GM21825 (cell line): ENCODE results near the gene RAD51B.

ENCODE experiments used
- ATAC-seq: cut with Tn5 transposase; IDR thresholded peaks from one replicate; pipeline ENCODE4 v1.9.1; 2021; ENCODE audit warnings: mild to moderate bottlenecking, moderate library complexity; ENCODE audit not compliant: unreplicated experiment

The RAD51B gene

DNA sequence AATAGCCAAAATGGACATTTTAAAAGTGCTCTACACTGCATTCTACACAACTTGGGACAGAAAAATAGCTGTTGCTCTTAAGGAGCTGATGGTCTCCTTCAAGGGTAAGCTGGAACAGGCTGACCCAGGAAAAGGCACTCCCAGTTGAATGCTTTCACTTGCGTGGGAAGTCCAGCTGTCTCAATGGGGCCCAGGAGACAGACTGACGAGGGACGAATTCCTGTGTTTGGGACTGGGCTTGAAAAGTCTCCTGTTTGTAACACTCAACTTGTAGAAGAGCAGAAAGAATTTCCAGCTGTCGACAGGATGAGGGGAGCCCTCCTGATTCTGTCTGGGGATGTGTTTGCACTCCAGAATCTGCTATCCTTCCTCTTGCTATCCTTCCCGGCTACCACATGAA lies 792.5 kb downstream of the RAD51B start:
- ATAC-seq, result no peak

DNA sequence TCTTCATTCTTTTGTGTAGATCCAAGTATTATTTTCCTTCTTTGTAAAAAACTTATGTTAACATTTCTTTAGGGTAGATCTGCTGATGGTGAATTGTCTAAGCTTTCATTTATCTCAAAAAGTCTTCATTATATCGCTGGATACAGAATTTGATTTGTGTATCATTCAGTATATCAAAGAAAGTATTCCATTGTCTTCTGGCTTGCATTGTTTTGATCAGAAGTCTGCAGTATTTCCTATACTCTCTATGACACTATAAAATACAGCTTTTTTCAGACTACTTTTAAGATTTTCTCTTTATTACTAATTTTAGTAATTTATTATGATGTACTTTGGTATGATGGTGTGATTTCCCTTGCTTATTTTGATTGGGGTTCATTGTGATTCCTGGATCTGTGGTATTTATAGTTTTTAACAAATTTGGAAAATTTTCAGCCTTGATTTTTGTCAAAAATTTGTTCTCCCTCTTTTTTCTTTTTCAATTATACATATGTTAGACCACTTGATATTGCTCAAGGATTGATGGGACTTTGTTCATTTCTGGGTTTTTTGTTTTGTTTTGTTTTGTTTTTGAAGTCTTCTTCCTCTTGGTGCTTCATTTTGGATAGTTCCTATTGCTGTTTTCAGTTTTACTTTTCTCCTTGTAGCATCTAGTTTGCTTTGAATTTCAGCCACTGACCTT lies 796.8 kb downstream of the RAD51B start:
- ATAC-seq, result no peak

DNA sequence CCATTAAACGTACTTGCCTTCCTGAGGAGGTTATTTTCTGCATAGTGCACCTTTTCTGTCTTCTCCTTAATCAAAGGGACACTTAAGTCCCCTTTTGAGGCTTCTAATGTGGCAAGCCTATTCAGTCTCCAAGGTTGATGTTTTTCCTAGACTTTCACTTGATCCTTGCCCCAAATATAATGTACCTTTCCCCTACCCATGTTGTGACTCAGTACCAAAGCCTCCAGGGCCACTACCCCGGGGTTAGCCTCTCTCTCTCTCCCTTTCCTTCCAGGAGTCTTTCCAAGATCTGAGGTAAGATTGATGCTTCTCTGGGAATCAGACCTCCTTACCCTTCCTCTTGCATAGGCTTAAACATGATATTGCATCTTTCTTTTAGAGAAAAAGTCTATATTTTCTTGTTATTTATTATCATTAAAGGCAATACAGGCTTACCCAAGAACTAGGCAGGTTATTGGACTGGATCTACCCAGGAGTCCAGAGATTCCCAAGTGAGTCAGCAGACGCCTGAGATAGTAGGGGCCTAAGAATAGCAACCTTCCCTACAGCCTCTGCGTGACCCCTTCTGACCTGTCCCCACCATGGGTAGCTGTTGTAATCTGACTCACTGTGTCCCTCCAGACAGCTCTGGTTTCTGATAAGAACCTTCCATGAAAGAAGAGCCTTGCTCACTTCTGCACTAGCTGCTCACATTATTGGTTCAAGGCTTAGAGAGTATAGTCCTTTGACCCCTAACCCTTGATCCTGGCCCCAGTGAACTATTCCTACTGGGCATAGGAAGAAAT lies 800.4 kb downstream of the RAD51B start:
- no peak for ATAC-seq

DNA sequence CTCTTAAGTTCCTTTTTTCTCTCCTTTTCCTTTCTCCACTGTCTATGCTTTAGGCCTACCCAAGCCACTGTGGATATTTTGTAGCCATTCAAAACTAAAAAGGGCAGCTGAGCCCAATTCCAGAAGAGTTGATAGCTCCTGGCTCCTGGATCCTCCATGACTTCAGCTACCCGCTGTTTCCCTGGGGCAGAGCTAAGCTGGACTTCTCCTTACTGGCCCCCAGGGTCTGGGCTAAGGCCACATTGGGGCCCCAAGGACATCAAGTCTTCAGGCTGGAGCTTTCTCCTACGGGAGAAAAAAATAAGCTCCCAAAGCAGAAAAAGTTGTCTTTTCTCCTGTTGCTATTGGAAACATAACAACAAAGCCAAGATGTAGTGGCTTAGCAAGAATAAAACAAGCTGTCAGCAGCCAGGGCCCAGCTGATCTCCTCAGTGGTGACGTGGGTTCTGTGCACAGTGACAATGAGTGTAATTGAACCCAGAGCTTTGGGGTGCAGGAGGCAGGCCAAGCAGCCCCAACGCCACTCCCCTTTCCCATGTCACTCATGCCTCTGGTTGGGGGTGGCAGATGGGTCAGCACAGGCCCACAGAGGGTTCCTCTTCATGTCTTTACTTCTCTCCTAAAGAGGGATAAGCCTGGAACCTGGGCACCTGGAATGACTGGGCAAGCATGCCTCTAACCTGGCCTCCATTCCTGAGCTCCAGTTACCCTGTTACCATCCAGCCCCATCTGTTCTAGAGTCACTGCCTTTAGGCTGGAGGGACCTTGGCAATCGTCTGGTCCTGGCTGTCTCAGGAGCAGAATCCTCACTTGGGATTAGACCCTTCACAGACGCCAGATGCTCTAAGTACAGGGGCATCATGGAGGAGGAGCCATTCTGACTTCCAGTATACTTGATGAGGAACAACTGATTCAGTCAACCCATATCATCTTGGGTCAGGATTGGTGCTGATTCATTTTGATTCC lies 802.1 kb downstream of the RAD51B start:
- ATAC-seq, result no peak

DNA sequence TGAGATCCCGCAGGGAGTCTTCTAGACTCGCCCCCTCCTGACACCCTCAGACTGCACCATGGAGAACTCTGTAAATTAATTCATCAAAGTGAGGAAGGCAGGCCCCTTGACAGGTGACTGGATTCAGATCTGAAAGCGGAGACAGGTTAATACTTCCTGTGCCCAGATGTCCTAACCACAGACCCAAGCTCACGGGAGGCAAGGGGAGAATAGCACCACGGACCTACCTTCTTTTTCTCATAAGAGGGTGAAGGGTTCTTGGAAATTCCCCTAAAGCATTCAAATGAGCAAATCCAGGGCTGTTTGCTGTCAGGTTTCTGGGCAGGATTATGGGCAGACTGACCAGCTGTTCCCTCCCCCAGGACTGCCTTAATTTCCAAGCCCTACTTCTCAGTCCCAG lies 803.3 kb downstream of the RAD51B start:
- ATAC-seq, result no peak

DNA sequence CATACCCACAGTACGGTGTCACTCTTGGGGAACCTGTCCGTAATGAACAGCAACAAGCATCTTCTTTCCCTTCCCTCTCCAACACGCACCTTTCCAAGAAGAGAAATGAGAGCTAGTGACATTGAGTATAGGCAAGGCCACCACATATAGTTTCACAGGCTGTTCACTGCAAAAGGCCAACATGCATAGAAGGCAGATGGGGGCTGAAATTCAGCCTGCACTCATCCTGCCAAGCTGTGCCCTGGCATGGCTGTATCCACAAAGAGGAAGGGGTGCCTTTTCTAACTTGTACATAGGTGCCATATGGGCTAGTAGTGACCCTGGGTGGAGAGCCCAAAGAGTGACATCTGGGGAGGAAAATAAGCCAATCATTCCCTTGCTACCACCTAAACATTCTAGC lies 803.7 kb downstream of the RAD51B start:
- ATAC-seq, result no peak

DNA sequence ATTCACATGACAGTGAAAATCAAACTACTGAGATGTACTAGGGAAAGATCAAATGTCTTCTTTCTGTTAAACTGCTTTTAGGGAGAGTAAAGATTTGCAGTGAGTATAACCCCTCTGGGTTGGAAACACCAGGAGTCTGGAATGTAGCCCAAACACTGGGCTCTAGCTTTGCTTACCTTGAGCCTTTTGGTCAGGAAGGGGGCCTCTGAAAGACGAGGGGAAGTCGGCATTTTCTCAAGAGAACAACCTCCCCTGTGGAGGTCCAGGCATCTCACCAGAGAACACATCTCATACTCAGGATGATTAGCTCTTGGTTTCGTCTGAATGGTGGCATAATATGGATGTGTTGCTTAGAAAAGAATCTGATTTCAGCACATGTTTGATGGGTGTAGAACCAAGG lies 804.2 kb downstream of the RAD51B start:
- no peak for ATAC-seq

DNA sequence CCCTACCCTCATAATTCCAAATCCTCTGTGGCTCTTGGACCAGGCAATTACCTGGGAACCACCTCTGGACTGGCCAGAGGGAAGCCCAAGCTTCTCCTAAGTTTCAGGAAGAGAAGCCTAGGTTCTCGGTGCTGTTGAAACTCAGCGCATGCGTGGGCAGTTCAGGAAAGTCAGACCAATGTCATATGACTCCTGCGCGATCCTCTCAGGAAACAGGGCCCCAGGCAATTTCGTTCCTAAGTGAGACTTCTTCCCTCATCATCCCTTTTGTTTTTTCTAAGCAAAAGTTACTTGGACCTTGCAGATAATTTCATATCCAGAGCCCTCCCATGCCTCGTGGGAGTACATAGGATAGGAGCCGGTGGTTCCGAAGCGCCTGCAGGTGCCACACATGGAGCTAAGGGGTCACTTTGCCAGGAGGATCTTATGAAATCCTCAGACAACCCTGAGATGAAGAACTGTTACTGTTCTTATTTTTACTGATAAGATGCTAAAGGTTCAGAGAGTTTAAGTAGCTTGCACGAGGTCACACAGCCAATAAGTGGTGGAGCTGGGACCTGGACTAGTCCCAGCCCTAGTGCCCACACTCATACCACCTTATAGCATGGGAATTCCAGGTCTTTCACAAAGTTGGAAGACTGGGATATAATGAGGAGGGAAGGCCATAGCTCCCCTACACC lies 805.1 kb downstream of the RAD51B start:
- no peak for ATAC-seq

DNA sequence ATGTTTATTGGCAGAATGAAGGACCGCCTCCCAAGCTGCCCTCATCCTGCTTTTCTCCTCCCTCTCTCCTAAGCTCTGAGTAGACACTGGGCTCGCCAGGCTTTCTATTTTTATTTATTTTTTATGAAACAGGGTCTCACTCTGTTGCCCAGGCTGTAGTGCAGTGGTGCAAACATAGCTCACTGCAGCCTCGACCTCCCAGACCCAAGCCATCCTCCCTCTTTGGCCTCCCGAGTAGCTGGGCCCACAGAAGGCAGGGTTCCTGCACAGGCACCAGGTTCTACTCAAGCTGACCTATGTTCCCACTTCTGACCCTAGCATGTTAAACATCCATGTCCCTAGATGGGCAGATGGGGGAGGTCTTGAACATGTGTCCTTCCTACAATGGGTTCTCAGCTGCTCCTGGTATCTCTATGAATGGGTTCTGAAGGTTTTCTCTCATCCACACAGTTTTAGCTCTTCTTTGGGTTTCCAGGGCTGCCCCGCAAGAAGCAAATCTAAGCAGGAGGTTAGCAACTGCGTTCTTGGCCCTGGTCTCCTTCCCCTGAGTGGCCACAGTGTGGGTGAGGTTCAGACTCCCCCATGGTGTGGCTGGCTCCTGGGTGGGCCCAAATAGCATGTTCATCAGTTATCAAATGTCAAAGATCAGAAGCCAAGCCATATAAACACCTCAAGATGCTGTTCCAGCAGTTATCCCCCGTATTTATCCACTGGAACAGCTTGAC lies 805.9 kb downstream of the RAD51B start:
- ATAC-seq, result no peak

DNA sequence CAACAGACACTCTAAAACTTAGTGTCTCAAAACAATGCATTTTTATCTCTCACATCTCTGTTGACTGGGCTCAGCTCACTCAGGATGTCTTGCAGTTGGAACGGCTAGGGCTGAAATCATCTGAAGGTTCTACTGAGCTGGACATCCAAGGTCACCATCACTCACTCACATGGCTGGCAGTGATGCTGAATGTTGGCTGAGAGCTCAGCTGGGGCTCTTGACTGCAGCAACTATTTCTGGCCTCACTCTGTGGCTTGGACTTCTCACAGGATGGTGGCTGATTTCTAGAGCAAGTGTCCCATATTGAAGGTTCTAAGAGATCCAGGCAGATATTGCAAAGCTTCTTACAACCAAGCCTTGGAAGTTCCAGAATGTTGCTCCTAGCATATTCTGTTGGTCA lies 806.8 kb downstream of the RAD51B start:
- no peak for ATAC-seq

DNA sequence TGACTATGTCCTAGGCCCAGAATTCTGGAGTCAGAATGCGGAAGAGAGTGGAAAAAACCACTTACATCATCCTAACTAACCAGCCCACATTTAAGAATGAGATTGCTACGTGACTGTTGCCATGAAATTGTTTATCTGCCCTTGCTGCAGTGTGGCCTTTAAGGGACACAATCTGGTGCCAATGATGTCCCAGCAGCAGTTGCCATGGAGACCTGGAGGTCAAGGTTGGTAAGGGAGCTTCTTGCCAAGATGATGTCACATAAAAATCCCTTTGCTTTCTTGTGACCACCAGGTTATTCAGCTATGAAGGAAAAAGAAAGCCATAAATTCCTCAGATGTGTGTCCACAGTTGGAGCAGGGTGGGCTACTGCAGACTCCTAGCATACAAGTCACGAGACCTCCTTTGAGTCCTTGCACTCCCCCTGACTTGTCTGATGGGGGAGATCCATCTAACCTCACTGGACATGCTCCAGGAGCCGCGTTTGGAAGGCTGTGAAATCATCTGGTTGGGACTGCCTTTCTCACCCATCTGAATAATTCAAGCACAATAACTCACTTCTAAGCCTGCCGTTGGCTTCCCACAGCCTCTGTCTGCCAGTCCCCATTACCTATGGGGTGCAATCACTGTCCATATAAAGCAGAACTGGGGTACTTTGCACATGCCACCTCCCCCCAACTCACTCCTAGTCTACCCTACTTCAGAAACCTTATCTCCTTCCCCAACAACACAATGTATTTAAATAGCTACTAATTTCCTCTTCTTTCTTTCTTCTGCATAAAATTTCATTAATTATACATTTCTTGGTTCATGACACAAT lies 807.7 kb downstream of the RAD51B start:
- no peak for ATAC-seq

DNA sequence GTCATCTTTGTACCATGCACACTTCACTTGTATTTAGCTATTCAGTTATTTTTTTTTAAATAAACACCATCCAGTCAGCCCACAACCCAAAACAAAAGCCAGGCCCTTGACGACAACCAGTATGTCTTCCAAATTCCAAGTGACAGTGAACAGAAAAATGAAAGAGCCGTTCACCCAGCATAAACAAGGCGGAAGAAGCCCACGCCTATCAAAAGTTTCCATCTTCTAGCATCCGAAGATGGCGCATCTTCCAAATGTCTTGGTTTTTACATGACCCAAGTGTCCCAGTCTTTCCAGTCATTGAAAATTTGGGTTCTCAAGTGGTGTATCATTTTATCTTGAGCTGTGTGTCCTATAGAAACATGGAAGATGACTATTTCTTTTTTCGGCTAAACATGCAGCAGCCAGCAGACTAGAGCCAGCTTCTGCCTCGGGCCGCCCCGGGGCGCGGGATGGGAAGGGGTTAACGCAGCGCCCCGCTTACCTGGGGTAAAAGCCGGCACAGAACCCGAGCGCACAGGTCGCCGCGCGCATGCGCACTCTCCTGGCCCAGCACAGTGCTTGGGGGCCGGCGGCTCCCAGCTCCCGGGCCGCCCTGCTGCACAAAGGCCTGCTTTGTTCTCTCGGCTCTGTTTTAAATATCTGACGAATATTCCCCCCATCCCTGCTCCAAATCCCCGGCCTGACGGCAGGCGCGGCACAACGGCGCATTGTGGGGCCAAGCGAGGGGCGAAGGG lies 808.5 kb downstream of the RAD51B start:
- no peak for ATAC-seq

DNA sequence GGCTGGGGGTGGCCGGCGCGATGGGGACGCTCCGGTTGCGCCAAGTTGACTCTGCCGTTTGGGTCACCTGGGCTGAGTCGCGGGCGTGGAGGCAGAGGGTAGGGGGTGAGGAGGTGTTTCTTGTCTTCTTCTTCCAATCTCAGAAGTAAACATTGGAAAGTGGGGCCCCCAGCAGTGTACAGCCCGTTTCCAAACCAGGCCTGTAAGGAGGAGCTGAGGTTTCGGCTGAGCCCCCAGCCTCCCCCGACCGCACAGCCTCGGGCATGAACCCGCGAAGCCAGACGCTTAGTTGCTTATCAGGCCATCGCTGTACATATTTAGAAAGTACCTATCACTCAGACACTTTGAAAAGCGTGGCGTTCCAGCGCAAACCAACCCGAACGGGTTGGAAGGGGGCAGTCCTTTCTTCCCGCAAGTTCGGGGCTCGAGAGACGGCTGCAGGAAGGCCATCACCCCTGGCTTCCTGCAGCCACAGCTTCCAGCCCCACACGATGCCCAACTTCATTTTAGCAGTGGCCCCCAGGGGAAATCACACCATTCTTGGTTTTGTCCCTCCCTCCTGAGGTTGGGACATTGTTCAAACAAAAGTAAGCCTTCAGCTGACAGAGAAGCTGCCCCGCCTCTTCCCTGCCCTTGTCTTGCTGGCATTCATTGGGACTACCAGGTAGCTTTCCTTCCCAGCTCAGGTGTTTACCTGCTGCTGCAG lies 809.2 kb downstream of the RAD51B start:
- no peak for ATAC-seq

DNA sequence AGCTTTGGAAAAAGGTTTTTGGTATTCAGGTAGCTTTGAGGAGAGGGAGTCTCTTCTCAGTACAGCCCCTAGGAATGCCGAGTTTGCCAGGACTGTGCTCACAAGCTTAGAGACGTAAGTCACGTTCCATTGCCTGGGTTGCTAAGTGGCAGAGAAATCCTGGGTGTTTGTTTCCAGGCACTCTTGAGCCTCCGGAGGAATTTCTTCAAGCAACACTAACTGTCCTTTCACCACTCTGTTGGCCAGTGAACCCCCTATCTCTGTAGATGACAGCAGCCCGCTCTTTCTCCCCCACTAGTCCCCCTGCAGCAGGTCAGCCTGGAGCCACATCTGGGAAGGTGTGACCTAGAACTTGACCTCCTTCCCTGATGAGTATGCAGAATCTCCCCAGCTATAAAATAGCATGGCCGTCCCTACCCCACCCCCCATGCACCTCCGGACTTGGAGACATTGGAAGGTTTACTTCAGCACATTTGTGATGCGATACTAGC lies 810.5 kb downstream of the RAD51B start:
- ATAC-seq, result no peak

DNA sequence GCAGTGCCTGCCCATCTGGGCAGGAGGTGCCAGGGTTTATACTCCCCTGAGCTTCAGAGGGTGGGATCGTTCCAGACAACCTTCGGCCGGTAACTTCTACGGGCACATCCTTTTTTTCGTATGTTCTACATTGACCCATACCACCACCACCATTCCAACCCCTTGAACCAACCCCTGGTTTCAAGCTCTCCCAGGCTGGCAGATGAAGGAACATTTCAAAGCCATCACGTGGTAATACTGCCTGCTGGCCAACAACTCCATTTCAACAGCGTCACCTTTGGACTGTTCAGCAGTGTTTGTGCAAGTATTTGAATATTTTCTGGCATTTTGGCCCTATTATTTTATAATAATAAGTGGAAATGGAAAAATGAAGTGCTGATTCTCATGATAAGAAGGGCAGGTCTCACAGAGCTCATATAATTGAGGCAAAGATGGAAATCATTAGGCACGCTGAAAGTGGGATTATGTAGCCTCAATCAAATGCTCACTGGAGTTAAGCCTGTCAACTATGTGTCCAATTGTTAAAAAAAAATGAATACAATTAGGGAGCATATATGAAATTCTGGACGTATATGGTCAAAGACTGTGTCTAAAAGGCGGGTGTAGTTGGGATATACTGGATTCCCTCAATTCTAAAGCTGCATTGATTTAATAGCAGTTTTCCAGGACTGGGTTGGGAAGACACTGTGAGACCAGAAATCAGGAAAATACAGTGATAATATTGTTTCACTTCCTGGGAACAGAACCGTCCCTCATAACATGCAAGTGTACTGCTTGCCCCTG lies 811.2 kb downstream of the RAD51B start:
- ATAC-seq, result no peak

DNA sequence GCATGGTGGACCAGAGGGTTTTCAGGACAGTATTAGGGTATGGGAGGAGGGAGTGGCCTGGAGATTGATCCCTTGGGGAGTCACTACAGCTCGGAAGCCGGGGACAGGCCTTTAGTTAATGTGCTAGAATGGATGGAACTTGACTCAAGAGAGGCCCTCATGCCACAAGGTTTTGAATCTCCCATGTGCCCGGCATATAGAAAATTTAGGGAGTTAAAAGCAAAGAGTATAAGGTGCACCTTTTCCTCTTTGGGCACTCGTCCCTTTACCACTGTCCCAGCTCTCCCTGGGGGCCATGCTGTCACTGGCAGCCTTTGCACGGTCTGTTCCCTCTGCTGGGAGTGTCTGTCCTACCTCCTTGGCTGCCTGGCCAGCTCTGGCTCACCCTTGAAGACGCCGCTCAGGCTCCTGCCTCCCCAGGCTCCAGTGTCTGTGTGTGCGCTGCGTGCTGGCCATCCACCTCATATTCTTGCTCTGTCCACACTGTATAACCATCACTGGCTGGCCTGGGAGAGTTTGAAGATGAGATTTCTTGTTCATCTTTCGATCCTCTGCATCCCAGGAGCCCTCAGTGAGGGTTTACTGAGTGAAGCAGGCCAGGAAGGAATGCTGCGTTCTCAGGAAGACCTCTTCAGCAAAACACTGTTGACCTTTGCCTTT lies 811.9 kb downstream of the RAD51B start:
- no peak for ATAC-seq
